ENCODE results near the gene PGAP6. TPM values are rescaled to one million over a fixed set of nuclear protein-coding genes. Genes with fewer than 3 reads are reported as not detected.

Gene PGAP6
- total and polyA plus RNA-seq, 2 of the 8 experiments (the other 6 are each of a cell fraction or from before 2014, with no cell fraction given), result 86.8 to 364 TPM

Other genes with a start within 250 kb of the PGAP6 start
- 34.2 and 37.8 TPM in 2 replicates for gene NPRL3, start 243.3 kb downstream of the PGAP6 start, total RNA-seq (2021; fragmentation: NEBNext Ultra II Directional; extraction: Animal tissue kit (Norgen Biotek cat#: 25700))
- 22.9 and 37.8 TPM in 2 replicates for gene NPRL3, start 243.3 kb downstream of the PGAP6 start, polyA plus RNA-seq (2011; rRNA removed)
- gene HBZ, start 229.3 kb downstream of the PGAP6 start, total RNA-seq (2021; fragmentation: NEBNext Ultra II Directional; extraction: Animal tissue kit (Norgen Biotek cat#: 25700)), result not detected in 2 replicates
- 0.12 TPM in 1 of 2 replicates, not detected in the other for gene HBZ, start 229.3 kb downstream of the PGAP6 start, polyA plus RNA-seq (2011; rRNA removed)
- gene HBM, start 216.0 kb downstream of the PGAP6 start, total RNA-seq (2021; fragmentation: NEBNext Ultra II Directional; extraction: Animal tissue kit (Norgen Biotek cat#: 25700)), result not detected in 2 replicates
- gene HBM, start 216.0 kb downstream of the PGAP6 start, polyA plus RNA-seq (2011; rRNA removed), result 0.78 and 0.88 TPM in 2 replicates
- 1.1 TPM in 1 of 2 replicates, not detected in the other for gene HBA2, start 209.1 kb downstream of the PGAP6 start, total RNA-seq (2021; fragmentation: NEBNext Ultra II Directional; extraction: Animal tissue kit (Norgen Biotek cat#: 25700))
- 6.1 and 8.1 TPM in 2 replicates for gene HBA2, start 209.1 kb downstream of the PGAP6 start, polyA plus RNA-seq (2011; rRNA removed)
- gene HBA1, start 205.3 kb downstream of the PGAP6 start, total RNA-seq (2021; fragmentation: NEBNext Ultra II Directional; extraction: Animal tissue kit (Norgen Biotek cat#: 25700)), result 1.1 and 2.3 TPM in 2 replicates
- 2.3 and 8.6 TPM in 2 replicates for gene HBA1, start 205.3 kb downstream of the PGAP6 start, polyA plus RNA-seq (2011; rRNA removed)
- gene HBQ1, start 201.5 kb downstream of the PGAP6 start, total RNA-seq (2021; fragmentation: NEBNext Ultra II Directional; extraction: Animal tissue kit (Norgen Biotek cat#: 25700)), result 1.4 and 2.9 TPM in 2 replicates
- gene HBQ1, start 201.5 kb downstream of the PGAP6 start, polyA plus RNA-seq (2011; rRNA removed), result 17.1 and 24.6 TPM in 2 replicates
- gene LUC7L, start 152.5 kb downstream of the PGAP6 start, total RNA-seq (2021; fragmentation: NEBNext Ultra II Directional; extraction: Animal tissue kit (Norgen Biotek cat#: 25700)), result 121 and 129 TPM in 2 replicates
- gene LUC7L, start 152.5 kb downstream of the PGAP6 start, polyA plus RNA-seq (2011; rRNA removed), result 49.7 and 75.8 TPM in 2 replicates
- 104 and 108 TPM in 2 replicates for gene FAM234A, start 147.2 kb downstream of the PGAP6 start, total RNA-seq (2021; fragmentation: NEBNext Ultra II Directional; extraction: Animal tissue kit (Norgen Biotek cat#: 25700))
- gene FAM234A, start 147.2 kb downstream of the PGAP6 start, polyA plus RNA-seq (2011; rRNA removed), result 80.6 and 131 TPM in 2 replicates
- 0.84 and 1.1 TPM in 2 replicates for gene RGS11, start 106.0 kb downstream of the PGAP6 start, total RNA-seq (2021; fragmentation: NEBNext Ultra II Directional; extraction: Animal tissue kit (Norgen Biotek cat#: 25700))
- gene RGS11, start 106.0 kb downstream of the PGAP6 start, polyA plus RNA-seq (2011; rRNA removed), result 1.2 and 2.0 TPM in 2 replicates
- 1.2 and 2.8 TPM in 2 replicates for gene ARHGDIG, start 101.4 kb downstream of the PGAP6 start, total RNA-seq (2021; fragmentation: NEBNext Ultra II Directional; extraction: Animal tissue kit (Norgen Biotek cat#: 25700))
- gene ARHGDIG, start 101.4 kb downstream of the PGAP6 start, polyA plus RNA-seq (2011; rRNA removed), result 2.9 and 4.5 TPM in 2 replicates
- 0.34 and 1.3 TPM in 2 replicates for gene PDIA2, start 98.8 kb downstream of the PGAP6 start, total RNA-seq (2021; fragmentation: NEBNext Ultra II Directional; extraction: Animal tissue kit (Norgen Biotek cat#: 25700))
- gene PDIA2, start 98.8 kb downstream of the PGAP6 start, polyA plus RNA-seq (2011; rRNA removed), result 0.50 and 1.1 TPM in 2 replicates
- gene AXIN1, start 29.3 kb downstream of the PGAP6 start, total RNA-seq (2021; fragmentation: NEBNext Ultra II Directional; extraction: Animal tissue kit (Norgen Biotek cat#: 25700)), result 41.9 and 43.2 TPM in 2 replicates
- 12.5 and 26.7 TPM in 2 replicates for gene AXIN1, start 29.3 kb downstream of the PGAP6 start, polyA plus RNA-seq (2011; rRNA removed)
- 88.9 and 95.7 TPM in 2 replicates for gene MRPL28, start 11.4 kb downstream of the PGAP6 start, total RNA-seq (2021; fragmentation: NEBNext Ultra II Directional; extraction: Animal tissue kit (Norgen Biotek cat#: 25700))
- gene MRPL28, start 11.4 kb downstream of the PGAP6 start, polyA plus RNA-seq (2011; rRNA removed), result 188 and 257 TPM in 2 replicates
- 408 and 418 TPM in 2 replicates for gene NME4, start 15.2 kb upstream of the PGAP6 start, total RNA-seq (2021; fragmentation: NEBNext Ultra II Directional; extraction: Animal tissue kit (Norgen Biotek cat#: 25700))
- 863 and 1,107 TPM in 2 replicates for gene NME4, start 15.2 kb upstream of the PGAP6 start, polyA plus RNA-seq (2011; rRNA removed)
- 28.2 and 30.6 TPM in 2 replicates for gene DECR2, start 19.9 kb upstream of the PGAP6 start, total RNA-seq (2021; fragmentation: NEBNext Ultra II Directional; extraction: Animal tissue kit (Norgen Biotek cat#: 25700))
- gene DECR2, start 19.9 kb upstream of the PGAP6 start, polyA plus RNA-seq (2011; rRNA removed), result 39.9 and 58.5 TPM in 2 replicates
- gene RAB11FIP3, start 43.7 kb upstream of the PGAP6 start, total RNA-seq (2021; fragmentation: NEBNext Ultra II Directional; extraction: Animal tissue kit (Norgen Biotek cat#: 25700)), result 32.4 and 35.2 TPM in 2 replicates
- gene RAB11FIP3, start 43.7 kb upstream of the PGAP6 start, polyA plus RNA-seq (2011; rRNA removed), result 9.3 and 16.6 TPM in 2 replicates
- 74.6 and 76.9 TPM in 2 replicates for gene CAPN15, start 145.7 kb upstream of the PGAP6 start, total RNA-seq (2021; fragmentation: NEBNext Ultra II Directional; extraction: Animal tissue kit (Norgen Biotek cat#: 25700))
- 38.9 and 68.4 TPM in 2 replicates for gene CAPN15, start 145.7 kb upstream of the PGAP6 start, polyA plus RNA-seq (2011; rRNA removed)
- 0.50 and 0.61 TPM in 2 replicates for gene PRR35, start 178.4 kb upstream of the PGAP6 start, total RNA-seq (2021; fragmentation: NEBNext Ultra II Directional; extraction: Animal tissue kit (Norgen Biotek cat#: 25700))
- 0.38 and 0.52 TPM in 2 replicates for gene PRR35, start 178.4 kb upstream of the PGAP6 start, polyA plus RNA-seq (2011; rRNA removed)
- gene NHLRC4, start 185.0 kb upstream of the PGAP6 start, total RNA-seq (2021; fragmentation: NEBNext Ultra II Directional; extraction: Animal tissue kit (Norgen Biotek cat#: 25700)), result 0.75 and 0.76 TPM in 2 replicates
- gene NHLRC4, start 185.0 kb upstream of the PGAP6 start, polyA plus RNA-seq (2011; rRNA removed), result 0.60 and 0.72 TPM in 2 replicates
- 34.2 and 36.0 TPM in 2 replicates for gene PIGQ, start 188.0 kb upstream of the PGAP6 start, total RNA-seq (2021; fragmentation: NEBNext Ultra II Directional; extraction: Animal tissue kit (Norgen Biotek cat#: 25700))
- 49.2 and 80.4 TPM in 2 replicates for gene PIGQ, start 188.0 kb upstream of the PGAP6 start, polyA plus RNA-seq (2011; rRNA removed)
- gene RAB40C, start 208.1 kb upstream of the PGAP6 start, total RNA-seq (2021; fragmentation: NEBNext Ultra II Directional; extraction: Animal tissue kit (Norgen Biotek cat#: 25700)), result 15.6 and 17.8 TPM in 2 replicates
- 13.9 and 18.6 TPM in 2 replicates for gene RAB40C, start 208.1 kb upstream of the PGAP6 start, polyA plus RNA-seq (2011; rRNA removed)
- gene WFIKKN1, start 249.0 kb upstream of the PGAP6 start, total RNA-seq (2021; fragmentation: NEBNext Ultra II Directional; extraction: Animal tissue kit (Norgen Biotek cat#: 25700)), result 10.2 and 11.4 TPM in 2 replicates
- gene WFIKKN1, start 249.0 kb upstream of the PGAP6 start, polyA plus RNA-seq (2011; rRNA removed), result 15.8 and 28.4 TPM in 2 replicates

All from H1 (cell line).